ENCODE results near the gene PTCD2. TPM values are rescaled to one million over a fixed set of nuclear protein-coding genes. Genes with fewer than 3 reads are reported as not detected.

Gene PTCD2
- total RNA-seq, 2 donors from 2014 or later: 4.3 to 5.7 TPM

DNA sequence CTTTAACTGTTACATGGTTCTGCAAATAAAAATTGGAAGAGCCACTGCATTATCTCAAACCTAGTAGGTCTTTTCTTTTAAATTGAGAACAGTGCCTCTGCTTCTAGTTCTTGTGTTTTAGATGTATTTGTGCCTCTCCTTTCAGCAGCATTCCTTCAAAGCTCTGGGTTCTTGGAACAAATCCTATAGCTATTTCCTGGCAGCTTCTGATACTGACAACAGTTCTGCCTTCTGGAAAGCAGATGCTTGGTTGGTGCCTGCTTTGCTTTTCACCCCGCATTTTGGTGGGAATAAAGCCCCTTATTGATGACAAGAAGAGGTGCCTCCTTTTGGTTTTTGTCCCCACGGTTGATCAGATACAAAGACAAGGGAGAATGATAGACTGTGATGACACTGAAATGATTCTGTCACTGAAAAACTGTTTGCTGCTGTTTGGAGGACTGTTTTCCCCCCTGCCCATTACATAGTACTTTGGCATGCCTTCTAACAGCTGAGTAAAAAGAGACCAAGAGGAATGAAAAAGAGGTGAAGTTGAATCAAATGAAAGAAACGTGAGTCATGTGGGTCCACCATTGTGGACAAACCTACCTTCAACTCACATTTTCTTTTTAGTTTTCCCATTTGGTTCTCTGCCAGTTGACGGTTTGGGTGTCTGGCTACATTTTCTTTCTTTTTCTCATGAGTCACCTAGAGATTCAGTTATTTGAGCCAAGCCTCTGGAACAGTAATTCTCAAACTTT, 5.6 kb downstream of the PTCD2 start:
- ATAC-seq: no peak
- intact Hi-C loops (cut with DNase I, micrococcal nuclease): no loop called here
- no peak for DNase-seq

DNA sequence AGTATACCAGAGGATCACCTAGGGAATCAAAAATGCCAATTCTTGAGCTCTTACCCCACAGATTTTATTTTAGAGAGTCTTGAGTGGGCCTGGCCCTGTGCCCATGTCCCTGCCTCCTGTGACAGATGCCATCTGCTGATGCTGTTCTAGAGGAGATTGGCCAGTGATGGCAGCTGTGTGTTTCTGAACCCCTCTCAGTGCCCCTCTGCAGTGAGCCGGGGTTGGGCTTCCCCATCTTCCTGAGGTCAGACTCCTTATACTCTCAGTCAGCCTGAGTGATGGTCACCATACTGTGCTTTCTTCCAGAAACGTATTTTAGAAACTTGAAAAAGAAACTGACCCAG, 6.1 kb downstream of the PTCD2 start:
- intact Hi-C loops (cut with DNase I, micrococcal nuclease): no loop called here
- no peak for DNase-seq
- ATAC-seq: no peak

DNA sequence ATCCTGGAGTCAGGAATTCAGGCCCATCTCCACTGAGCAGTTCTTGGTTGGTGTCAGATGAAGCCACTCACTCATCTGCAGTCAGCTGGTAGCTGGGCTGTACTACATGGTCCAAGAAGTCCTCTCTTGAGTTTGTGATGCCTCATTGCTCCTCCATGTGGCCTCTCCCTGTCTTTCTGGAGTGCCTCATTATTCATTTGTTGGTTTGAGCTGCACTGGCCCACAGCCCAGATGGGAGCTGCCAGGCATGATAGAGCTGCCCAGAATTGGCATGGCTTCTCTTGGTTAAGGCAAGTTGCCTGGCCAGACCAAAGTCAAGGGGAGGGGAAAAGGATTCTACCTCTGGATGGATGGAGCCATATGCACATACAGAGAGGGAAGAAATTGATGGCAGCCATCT, 8.0 kb downstream of the PTCD2 start:
- DNase-seq (no peak), ATAC-seq (no peak)
- intact Hi-C loops (cut with DNase I, micrococcal nuclease): no loop called here

- intact Hi-C loops (cut with DNase I, micrococcal nuclease): no loop called here
- no peak for DNase-seq
- no peak for ATAC-seq
Measured at GRCh38 chr5:72330712-72331111, 10.5 kb downstream of the PTCD2 start.

DNA sequence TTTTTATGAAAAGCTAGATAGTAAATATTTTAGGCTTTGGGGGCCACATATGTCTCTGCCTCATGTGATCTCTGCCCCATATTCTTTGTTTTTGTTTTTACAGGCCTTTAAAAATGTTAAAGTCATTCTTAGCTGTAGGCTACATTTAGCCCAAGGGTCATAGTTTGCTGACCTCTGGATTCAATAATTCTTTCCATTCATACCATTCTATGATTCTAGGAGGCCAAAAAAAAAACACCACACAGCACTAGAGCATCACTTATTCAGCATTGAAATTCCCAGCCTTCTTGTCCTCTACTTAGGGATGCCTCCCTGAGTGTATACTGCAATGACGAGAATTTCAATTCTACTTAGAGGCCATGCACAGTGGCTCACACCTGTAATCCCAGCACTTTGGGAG, 17.0 kb downstream of the PTCD2 start:
- ATAC-seq: no peak

DNA sequence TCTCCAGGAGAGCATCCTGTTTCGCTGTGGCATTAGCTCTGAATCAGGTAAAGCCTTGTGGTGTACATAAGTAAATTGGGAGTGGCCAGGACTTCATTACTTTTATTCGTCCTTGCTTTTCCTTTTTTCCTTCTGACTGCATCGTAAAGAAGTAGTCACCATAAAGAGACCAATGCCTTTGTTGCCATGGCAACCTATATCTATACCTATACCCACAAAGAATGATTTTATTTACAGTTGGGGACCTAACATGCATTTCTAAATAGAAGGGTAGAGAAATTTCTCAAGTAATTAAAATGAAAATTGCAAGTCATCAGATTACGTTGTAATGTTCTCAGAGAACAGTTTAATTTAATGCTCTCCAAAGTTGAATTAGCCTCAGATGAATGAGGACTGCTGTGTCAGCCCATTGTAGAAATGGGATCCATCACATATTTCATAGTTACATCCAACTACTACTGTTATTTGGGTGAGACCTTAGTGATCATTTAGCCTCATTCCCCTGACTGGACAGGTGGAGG, 18.6 kb downstream of the PTCD2 start:
- ATAC-seq: no peak
- intact Hi-C loops (cut with DNase I, micrococcal nuclease): no loop called here
- DNase-seq: no peak

More for the DNA sequence above, 17.0 kb downstream of the PTCD2 start:
- no peak for DNase-seq
- intact Hi-C loops (cut with DNase I, micrococcal nuclease): no loop called here

- DNase-seq (no peak), ATAC-seq (no peak)
- intact Hi-C loops (cut with DNase I, micrococcal nuclease): no loop called here
Measured at GRCh38 chr5:72346398-72346797, 26.2 kb downstream of the PTCD2 start.

DNA sequence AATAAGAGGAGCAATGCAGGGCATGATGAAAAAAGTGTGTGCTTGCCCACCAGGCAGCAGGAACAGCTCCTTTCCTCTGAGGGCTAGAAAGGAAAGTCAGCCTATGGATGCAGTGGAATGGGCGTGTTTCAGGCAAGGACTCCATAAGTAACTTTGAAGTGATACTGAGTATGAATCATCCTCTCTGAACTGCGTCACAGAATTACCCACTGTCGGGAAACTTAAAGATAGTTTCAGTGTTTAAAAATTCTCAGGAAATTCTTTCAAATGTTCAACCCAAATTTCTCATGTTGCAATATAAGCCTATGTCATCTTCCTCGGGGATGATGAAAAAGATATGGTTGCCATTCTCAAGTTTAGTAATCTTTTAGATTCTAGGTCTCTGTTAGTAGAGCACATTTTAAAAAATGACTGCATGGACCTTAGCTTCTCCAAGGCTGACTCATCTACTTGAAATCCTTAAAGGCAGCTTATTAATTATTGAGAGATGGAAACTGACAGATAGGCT, 27.7 kb downstream of the PTCD2 start:
- ATAC-seq (no peak), DNase-seq (no peak)
- intact Hi-C loops (cut with DNase I, micrococcal nuclease): no loop called here

GRCh38 chr5:72351376-72351775, 31.2 kb downstream of the PTCD2 start:
- intact Hi-C loops (cut with DNase I, micrococcal nuclease): no loop called here
- no peak for DNase-seq
- ATAC-seq: no peak

- DNase-seq: no peak
- intact Hi-C loops (cut with DNase I, micrococcal nuclease): no loop called here
- ATAC-seq: no peak
Measured at GRCh38 chr5:72352616-72353015, 32.4 kb downstream of the PTCD2 start.

DNA sequence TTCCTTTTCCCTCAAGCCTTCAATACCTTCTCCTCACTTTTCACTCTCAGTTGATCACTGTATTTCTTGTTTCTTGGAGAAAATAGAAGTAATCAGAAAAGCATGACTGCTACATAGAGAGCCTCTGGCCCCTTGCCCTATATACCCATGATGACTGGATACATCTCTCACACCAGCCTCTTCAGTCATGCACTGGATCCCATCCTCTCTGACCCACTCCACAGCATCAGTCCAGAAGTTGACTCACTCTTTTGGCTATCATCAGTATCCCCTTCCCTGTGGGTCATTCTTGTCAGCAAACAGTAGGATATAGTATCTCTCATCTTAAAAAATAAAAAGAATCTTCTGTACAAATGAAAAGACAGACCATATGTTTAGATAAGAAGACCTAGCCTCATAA, 32.9 kb downstream of the PTCD2 start:
- intact Hi-C loops (cut with DNase I, micrococcal nuclease): no loop called here
- ATAC-seq (no peak), DNase-seq (no peak)

DNA sequence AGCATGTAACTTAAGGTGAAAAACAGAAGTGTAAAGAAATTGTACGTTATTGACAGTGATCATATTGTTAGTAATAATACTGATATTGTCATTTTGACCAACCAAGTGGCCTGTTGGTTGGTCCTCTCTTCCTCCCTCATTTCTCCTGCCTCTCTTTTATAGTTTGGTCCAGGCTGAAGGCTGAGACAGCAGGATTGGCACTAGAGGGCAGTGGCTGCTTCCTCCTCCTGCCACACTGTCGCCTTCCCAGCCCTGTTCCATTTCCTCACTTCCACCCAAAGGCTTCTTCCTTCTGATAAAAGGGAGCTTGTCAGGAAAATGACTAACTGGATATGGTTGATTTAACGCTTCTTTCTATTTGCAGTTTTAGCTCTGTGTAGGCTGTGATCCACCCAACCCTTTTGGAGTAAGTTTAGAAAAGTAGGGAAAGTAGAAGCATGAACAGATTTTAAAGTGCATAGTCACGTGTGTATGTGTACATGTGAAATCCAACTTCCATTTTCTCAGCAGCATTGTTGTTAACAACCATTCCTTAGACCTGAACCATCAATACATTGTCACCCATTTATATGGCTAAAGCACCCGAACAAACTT, 35.6 kb downstream of the PTCD2 start:
- no peak for DNase-seq

GRCh38 chr5:72356361-72356760, 36.2 kb downstream of the PTCD2 start:
- no peak for ATAC-seq
- intact Hi-C loops (cut with DNase I, micrococcal nuclease): no loop called here

More for the DNA sequence above, 35.6 kb downstream of the PTCD2 start:
- peak; percentile 68 for ATAC-seq
- intact Hi-C loops (cut with DNase I, micrococcal nuclease): no loop called here

GRCh38 chr5:72358925-72359324, 38.8 kb downstream of the PTCD2 start:
- intact Hi-C loops (cut with DNase I, micrococcal nuclease): no loop called here
- DNase-seq (no peak), ATAC-seq (no peak)

More at GRCh38 chr5:72356361-72356760, 36.2 kb downstream of the PTCD2 start:
- DNase-seq: no peak

DNA sequence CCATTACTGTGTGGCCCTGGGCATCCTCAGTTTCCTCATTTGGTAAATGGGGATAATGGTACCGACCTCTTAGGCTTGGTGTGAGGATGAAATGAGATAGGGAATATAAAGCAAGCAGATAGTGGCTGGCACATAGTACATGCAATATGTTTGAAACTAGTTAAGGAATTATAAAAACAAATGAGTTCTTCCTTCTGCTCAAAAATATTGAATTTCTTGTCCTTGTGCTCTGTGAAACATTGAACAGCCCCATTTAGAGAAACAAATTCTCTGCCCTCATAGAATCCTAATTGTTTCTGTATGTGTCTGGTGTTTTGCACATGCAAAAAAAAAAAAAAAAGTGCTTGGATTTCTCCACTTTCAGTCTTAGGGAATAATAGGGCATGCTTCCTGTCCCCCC, 39.7 kb downstream of the PTCD2 start:
- intact Hi-C loops (cut with DNase I, micrococcal nuclease): loop anchor here in 1 of 2 donors (10.0 kb wide), 1 partner anchor 465 kb away; no protein-coding TSS in a partner anchor
- no peak for DNase-seq
- ATAC-seq: no peak

- DNase-seq (no peak), ATAC-seq (no peak)
- intact Hi-C loops (cut with DNase I, micrococcal nuclease): loop anchor here in 1 of 2 donors (10.0 kb wide), 1 partner anchor 462 kb away; no protein-coding TSS in a partner anchor
Measured at GRCh38 chr5:72363166-72363802, 43.1 kb downstream of the PTCD2 start.

DNA sequence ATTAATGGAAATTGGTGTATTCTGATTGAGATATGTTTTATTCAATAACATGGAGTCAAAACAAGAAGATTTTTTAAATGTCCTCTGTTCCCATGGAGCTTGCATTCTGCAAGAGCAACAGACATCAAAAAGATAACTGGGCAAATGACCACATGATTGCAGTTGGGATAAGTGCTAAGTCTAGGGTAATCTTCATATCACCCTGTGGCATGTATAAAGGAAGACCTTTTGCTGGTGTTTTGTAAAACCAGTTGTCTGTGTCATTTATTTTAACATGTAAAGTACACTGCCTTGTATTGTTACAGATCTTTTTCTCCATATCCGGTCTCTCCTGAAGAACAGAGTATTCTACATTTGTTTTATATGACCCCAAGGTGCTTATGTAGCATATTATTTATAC, 44.0 kb downstream of the PTCD2 start:
- DNase-seq (no peak), ATAC-seq (no peak)
- intact Hi-C loops (cut with DNase I, micrococcal nuclease): loop anchor here in 1 of 2 donors (10.0 kb wide), 1 partner anchor 461 kb away; no protein-coding TSS in a partner anchor

DNA sequence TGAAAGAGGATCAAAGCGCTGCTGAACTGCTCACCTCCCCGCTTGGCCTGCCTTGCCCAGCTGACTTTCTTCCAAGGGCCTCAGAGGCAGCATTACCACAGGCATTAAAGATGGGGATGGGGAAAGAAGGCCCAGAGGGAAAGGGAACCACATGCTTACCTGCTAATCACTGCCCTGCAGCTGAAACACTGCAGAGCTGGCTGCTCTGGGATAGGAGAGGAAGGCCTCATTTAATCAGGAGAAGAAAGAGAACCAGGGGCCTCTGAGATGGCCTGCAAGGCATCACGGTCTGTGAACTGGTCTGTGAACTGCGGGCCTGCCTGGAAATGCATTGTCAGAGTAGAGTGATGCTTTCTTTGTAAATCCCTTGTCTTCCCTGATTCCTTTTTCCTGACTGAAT, 44.8 kb downstream of the PTCD2 start:
- no peak for ATAC-seq
- DNase-seq: no peak
- intact Hi-C loops (cut with DNase I, micrococcal nuclease): loop anchor here in 1 of 2 donors (5.0 to 10.0 kb wide), 2 partner anchors 157 to 460 kb away; no protein-coding TSS in a partner anchor

- DNase-seq (peak; percentile 54 to 73), ATAC-seq (peak; percentile 99)
- intact Hi-C loops (cut with DNase I, micrococcal nuclease): loop anchor here in 1 of 2 donors (5.0 to 10.0 kb wide), 2 partner anchors 156 to 458 kb away; no protein-coding TSS in a partner anchor
Measured at GRCh38 chr5:72366324-72366976, 46.3 kb downstream of the PTCD2 start.
